GM12801 (cell line): ENCODE measurements around the gene SVOP.

Experiments
- TF ChIP-seq, protein P1 (sequence below): IDR thresholded peaks from one replicate; pipeline ENCODE4 v1.5.1; 2011; ENCODE audit warnings: control low read depth; ENCODE audit not compliant: insufficient read length; ENCODE audit errors: extremely low read depth

Gene SVOP

DNA sequence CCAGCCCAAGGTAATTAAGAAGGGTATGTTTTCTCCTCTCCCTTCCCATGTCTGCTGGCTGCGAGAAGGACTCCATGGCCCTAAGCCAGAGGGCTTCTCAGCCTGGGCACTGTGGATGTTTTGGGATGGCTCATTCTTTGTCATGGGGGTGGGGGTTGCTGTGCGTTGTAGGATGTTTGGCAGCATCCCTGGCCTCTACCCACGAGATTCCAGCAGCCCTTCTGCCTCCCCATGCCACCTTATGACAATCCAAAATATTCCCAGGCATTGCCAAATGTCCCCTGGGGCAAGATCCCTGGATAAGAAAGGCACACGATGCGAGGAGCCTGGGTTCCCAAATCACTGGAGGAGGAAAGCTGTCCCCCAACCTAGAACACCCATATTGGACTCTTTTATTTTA, 104.5 kb downstream of the SVOP start:
- TF ChIP-seq, protein P1, sequence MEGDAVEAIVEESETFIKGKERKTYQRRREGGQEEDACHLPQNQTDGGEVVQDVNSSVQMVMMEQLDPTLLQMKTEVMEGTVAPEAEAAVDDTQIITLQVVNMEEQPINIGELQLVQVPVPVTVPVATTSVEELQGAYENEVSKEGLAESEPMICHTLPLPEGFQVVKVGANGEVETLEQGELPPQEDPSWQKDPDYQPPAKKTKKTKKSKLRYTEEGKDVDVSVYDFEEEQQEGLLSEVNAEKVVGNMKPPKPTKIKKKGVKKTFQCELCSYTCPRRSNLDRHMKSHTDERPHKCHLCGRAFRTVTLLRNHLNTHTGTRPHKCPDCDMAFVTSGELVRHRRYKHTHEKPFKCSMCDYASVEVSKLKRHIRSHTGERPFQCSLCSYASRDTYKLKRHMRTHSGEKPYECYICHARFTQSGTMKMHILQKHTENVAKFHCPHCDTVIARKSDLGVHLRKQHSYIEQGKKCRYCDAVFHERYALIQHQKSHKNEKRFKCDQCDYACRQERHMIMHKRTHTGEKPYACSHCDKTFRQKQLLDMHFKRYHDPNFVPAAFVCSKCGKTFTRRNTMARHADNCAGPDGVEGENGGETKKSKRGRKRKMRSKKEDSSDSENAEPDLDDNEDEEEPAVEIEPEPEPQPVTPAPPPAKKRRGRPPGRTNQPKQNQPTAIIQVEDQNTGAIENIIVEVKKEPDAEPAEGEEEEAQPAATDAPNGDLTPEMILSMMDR, result no peak

DNA sequence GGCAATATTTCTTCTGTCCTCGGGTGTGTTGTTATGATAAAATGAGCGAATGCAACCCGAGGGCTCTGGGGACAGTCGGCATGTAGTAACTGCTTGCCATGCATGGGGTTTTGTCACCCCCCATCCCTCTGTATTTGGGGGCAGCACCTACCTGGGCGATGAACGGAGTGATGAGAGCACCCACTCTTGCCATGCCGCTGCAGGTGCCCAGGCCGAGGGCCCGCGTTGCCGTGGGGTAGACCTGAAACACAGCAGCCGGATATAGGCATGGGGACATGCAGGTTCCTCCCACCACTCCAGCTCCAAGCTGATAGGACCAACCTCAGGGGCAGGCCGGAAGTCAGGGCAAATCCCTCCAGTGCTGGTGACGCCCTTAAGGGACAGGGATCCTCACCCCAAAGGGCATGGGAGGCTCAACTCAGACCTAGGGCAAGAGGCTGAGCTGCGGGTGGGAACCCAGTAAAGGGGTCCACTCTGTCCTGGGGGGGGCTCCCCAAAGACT, 105.2 kb downstream of the SVOP start:
- TF ChIP-seq, protein P1, result no peak

DNA sequence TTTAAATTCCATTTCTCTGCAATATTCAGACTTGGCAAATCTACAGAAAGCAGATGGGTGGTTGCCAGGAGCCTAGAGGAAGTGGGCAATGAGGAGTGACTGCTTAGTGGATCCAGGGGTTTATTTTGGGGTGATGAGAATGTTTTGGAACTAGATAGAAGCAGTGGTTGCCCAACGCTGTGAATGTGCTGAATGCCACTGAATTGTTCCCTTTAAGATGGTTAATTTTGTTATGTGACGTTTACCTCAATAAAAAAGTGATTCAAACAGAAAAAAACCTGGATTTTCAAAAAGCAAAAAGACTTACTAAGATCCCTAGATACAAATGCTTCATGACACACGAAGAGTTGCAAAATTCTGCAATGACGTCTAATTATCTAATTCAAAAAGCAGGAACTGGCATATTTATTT, 106.7 kb downstream of the SVOP start:
- TF ChIP-seq, protein P1, result no peak

DNA sequence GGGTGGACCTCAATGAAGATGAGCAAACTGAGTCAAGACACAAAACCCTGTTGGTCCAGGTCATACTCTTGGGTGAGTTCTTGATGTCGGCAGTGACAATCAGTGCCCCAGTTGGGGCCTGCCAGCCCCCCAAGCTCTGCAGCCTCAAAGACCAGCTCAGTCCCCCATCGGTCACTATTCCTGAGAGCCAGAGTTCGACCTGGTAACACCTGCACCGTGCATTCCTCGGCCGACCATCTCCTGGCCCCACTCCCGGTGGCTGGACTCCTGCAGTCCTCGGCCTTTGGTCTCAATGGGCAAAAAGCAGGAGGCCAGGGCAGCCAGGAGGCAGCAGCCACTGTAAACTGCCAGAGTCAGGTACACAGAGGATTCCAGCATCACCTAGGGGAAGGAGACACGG, 108.5 kb downstream of the SVOP start:
- TF ChIP-seq, protein P1, result no peak

DNA sequence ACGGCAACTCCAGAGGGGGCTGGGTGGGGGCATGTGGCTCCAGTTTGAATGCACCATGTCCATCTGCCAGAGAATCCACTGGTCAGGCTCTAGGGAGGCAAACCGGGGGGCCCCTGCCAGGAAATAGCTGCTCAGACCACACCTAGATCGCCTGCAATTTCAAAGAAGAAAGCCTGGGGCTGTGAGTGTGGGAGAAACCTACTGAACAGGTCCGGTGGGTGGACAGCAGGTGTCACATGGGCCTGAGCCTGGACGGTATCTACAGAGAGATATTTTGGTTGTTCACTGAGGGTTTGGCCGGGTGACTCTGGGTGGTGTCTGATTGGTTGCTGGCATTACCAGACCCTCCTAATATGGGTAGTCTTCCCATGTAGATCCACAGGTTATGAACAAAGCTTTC, 109.0 kb downstream of the SVOP start:
- TF ChIP-seq, protein P1, result no peak

DNA sequence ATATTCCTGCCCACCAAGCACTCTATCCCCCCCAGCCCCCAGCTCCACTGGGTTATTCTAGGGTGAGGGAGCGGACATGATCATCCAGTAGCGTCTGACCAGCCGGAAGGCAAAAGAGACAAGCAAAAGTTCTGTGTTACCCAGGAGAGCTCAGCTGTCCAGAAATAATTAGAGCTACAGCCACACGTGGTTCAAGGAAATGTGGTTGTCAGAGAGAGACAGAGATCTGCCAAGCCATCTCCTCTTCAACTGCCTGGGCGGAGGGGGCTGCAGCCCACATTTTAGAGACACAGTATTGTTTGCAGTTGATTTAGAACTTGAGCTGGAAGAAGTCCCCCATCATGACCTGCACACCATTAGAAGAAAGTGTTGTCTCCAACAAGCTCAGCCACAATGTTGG, 110.5 kb downstream of the SVOP start:
- TF ChIP-seq, protein P1, result no peak

DNA sequence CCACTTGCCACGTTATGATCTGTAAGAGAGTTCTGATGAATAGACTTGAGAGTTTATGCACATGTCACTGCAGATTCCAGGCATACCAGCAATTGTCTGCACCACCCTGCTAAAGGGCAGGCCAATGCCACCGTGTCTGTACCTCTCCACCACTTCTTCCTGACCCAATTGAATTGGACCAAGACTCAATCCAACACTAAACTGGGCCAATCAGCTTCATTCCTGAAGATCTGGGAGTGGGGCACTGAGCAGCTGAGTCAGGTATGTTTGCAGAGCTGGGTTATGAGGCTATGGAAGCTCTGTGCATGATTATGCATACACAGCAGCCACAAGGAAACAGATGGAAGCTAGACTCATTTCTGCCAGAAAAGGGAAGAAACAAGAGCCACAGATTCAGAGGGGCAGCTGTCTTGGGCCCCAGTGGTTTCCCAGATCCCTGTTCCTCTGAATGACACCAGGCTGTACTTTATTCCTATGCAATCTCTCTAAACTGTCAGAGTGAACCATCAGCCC, 113.0 kb downstream of the SVOP start:
- TF ChIP-seq, protein P1, result no peak
